Amniotic epithelial cell (primary cell): ENCODE data around the gene SNRNP27.

ENCODE experiments used
- DNase-seq: peaks from one replicate; pipeline ENCODE4 v3.0.0-alpha.2; 2010; ENCODE audit warnings: low read depth

Gene SNRNP27

DNA sequence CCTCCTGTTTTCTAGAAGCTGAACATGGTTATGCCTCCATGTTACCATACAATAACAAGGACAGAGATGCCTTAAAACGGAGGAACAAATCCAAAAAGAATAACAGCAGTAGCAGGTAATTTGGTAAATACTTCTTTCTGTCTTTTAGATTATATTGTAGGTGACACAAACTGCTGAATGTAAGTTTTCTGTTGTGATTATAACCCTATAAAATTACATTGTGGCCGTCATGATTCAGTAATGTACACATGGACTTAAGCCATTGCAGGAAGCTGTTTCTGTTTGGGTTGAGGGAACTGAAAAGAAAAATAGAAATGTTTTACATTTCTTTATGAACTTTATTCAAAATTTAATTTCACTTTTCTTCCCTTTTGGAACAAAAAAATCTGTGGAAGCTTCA, 22.4 kb downstream of the SNRNP27 start:
- DNase-seq = no peak

DNA sequence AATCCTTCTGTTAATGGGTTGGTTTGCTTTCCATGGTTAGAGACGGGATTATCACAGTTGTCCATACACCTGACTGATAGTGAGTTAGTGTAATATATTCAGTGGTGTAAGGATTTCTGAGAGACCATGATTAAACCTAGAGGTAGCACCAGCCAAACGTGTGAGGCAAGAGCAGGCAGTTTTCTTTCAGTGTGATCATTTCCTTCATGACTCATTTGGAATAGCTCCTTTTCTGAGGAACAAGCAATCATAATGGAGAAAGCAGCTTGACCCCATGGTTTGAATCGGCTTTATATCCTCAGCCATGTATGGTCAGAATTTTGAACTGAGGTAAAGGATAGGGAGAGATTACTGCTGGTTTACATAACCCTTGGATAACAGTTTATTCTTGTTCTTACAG, 24.1 kb downstream of the SNRNP27 start:
- peak; percentile 90 for DNase-seq

DNA sequence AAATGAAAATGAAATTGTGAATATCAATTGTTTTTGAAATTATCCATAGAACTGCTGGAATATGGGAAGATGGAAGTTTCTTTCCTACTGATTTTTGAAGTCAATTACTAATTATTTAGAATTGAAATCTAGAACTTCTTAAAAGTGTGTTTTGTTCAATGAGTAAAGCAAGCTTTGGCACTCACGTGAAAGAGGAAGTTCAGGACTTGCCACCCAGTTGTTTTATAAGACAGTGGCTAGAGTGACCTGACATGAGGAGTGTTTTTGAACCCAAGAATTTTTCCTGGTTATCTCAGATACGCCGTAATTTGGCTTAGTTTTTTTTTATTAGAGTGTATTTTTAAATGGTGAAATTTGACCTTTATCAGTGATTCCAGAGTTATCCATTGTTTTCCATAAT, 24.6 kb downstream of the SNRNP27 start:
- no peak for DNase-seq

DNA sequence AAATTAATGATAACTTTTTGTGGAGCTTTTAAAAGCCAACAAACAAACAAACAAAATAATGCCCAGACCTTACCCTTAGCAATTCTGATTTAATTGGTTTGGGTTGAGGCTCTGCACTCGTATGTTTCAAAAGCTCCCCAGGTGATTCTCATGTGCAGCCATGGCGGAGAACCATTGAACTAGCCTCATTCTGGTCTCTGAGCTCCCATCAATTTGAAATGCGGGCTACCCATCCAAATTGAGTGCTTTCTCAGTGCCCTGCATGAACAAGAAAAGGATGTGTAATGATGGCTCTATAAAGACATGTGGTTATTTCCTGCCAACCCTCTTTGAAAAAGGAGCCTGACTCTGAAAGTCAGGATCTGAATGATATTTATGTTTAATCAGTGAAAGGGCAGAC, 29.4 kb downstream of the SNRNP27 start:
- DNase-seq = no peak

DNA sequence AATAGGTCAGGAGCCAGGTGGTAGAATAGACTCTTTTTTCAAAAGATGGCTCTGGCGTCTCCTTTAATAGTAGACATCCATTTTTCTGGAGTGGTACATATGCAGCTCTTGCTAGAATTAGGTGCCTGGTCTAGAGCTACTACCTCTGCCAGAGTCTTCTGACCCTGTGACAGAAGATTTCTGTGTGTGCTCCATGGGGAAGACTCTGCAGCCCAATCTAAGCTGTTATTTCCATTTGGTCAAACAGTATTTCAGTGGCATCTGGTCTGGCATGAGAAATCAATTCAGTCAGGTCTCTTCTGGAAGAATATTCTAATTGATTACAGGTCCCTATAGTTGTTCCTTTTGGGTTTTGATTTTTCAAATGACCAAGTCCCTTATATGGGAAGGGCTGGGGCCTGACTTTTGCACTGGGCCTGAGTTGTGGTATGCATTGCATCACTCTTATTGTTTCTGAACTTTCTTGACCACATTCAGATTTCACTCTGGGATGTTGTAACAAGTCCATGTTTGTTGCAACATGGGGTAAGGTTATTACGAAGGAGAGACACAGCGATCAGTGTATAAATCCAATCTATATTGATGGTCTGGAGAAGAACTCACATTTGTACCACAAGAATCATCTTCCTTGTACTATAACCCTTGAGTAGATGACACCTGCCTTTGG, 33.2 kb downstream of the SNRNP27 start:
- peak; percentile 91 for DNase-seq

DNA sequence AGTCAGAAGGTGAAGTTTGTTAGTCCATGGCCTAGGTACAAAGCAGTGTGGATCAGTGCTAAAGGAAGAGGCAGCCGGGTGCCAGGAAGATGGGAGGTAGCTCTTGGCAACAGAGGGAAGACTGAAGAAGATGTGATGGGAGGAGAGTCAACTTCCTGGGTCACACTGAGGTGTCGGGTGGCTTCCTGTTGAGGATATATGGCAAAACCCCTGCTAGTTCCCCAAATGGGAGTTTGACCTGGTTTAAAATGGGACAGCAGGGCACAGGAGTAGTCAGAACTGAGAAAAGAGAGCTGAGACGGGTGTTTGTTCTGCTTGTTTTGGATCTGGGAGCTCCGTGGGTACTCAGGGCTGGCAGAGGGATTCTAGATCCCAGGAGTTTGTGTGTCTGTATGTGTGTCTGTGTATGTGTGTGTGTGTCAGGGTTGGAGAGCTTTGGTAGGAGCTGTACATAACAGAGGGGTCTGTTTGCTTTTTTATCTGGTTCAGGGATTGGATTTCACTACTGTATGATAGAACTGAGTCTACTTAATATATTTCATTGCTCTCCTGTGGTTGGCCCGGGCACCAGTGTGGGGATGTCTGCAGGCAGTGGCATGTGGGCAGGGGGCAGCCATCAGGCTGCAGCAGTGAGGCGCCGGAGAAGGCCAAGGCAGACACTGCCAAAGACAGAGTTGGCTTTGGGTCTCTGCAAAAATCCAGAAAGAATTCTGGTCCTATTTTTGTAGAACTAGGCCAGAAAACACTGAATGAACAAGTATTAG, 38.3 kb downstream of the SNRNP27 start:
- DNase-seq = no peak

DNA sequence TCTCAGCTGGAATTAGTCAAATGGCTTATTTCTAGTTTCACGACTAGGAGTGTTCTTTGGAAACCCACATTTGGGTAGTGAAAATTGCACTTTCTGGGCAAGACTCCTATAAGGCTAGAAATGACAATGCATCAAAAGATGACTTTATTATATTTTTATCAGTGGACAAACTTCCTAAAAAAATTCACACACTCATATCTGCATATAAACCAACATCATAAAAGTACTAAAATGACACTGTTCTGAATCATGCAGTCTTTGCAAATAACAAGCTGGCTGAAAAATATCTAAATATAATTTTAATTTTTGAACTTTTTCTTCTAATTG, 38.8 kb downstream of the SNRNP27 start:
- no peak for DNase-seq

DNA sequence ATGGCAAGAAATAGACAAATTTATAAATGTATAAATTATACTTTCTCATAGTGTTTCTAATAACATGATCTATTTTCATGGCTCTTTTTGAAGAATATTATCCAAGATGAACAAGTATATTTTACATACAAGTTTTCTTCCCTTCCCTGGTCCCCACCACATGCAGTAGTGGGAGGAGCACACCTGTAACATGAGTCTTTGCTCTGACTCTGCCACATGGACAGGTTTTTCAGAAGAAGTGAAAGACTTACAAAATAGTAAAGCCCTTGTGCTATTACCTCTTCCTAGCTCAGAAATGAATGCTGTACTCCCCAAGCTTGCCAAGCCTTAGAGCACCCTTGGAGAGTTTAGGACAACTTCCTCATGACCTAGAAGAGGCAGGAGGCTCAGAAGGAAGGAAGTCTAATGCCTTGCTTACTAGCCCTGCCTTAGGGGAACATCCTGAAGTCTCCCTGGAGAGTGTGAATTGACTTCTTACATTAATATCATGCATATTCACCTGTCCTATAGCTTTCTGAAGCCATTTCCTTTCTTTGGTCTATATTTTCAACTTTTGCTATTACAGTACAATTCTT, 39.6 kb downstream of the SNRNP27 start:
- no peak for DNase-seq

DNA sequence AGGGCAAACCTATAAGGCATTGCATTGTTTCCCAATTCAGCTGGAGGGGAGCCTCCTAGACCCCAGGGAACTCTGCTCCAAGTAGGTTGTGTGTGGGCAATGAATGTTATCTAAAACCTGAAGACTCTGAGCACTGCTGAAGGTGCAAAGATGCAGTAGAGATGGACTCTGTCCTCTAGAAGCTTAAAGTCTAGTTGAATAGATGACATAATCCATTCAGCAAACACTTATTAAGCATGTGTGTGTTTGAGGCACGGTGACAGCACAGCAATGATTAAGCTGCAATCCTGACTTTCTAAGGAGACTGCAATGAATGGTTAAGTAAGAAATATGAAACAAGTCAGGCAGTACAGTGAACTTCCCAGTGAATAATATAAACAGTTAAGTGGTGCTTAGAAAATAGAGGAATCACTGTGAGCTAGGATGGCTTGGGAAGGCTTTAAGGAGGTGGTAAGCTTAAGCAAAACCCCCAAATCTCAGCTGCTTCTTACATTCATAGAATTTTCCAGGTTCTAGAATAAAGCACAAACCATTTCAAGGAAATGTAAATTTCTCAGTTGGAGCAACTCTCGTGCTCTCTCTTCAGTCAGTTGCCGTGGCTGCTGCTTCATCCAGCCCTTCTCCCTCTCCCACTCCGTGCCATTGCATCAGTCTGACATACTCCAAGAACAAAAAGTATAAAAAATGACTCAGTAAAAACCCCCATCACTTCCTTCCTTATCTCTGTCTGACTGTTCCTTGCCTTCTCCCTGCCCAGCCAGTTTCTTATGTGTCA, 40.3 kb downstream of the SNRNP27 start:
- peak; percentile 96 for DNase-seq

DNA sequence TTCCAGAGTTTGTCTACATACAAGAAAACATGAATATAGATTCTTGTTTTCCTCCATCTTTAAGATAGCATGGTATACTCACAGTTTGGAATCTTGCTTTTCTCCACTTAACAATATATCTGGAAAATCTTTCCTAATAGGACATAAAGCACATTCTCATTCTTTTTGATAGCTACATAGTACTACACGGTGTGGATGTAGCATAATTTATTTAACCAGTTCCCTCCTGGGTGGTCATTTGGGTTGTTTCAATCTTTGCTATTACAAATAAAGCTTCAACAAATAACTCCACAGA, 40.8 kb downstream of the SNRNP27 start:
- DNase-seq = no peak

DNA sequence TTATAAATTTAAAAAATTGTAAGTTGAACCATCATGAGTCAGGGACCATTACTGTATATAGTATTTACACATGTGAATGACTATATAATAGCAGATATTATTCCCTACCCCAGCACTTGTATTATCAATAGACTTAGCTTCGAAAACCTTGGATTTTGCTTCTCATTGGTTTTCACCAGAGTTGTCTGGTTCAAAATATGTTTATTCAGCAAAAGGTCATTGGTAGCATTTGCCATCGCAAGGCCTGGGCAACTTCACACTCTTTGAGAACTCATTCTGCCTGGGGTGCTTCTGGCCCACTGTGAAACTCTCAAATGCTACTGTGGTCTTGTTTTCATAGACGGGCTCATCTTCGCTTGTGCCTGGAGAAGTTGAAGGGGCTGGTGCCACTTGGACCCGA, 41.3 kb downstream of the SNRNP27 start:
- DNase-seq = no peak

DNA sequence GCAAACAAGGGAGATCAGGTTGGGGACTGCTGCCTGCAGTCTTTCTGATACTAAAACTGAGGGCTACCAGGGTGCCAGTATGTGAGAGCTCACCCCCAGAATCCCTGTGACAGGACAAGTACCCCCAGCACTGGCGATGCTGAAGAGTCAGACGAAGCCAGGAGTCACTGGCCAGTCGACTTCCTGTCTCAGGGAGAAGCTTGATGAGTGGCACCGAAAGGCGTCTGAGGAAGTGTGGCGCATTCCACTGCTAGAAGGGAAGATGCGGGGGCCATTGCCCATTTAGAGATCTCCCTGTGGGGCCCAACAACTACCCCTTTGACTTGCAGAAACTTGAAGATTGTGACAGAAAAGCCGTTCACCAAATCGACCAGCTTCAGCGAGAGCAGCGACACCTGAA, 43.1 kb downstream of the SNRNP27 start:
- DNase-seq = no peak

DNA sequence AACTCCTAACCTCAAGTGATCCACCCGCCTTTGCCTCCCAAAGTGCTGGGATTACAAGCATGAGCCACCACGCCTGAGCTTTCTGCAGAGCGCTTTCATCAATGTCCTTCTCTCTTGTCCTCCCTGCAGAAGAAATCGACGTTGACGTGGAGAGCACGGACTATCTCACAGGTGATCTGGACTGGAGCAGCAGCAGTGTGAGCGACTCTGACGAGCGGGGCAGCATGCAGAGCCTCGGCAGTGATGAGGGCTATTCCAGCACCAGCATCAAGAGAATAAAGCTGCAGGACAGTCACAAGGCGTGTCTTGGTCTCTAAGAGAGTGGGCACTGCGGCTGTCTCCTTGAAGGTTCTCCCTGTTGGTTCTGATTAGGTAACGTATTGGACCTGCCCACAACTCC, 44.2 kb downstream of the SNRNP27 start:
- DNase-seq = no peak

DNA sequence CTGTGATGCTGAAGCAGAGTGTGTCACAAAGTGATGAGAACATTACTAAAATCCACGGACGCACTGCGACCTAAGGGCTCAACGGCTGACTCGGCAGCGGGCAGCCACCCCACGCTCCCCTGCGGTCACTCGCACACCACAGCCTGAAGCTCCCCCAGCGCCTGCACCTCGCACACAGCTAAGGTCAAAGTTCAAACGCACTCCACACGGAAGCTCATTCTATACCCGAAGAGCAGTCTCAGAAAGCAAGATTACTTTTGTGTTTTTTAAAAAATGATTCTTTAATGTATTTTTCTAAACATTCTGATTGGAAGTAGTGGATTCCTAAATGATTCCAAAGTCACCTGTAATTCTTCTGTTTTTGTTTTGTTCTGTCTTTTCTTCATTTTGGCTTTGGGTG, 46.0 kb downstream of the SNRNP27 start:
- DNase-seq = no peak

DNA sequence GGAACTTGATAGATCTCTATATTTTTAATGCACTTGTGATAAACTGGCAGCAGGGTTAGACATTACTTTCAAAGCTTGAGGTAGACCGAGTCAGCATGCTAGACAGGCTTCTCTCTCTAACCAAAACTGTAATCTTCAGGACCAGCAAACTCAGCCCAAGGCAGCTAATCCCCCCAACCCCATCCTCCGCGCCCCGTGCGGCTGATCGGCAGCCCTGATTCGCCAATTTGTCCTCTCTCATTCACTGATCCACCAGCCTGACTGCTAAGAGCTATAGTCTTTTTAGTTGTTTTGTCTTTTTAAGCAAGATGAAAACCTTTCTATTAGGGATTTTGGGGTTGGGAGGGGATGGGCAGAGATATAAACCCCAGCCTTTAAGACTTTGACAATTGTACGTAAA, 46.9 kb downstream of the SNRNP27 start:
- no peak for DNase-seq

DNA sequence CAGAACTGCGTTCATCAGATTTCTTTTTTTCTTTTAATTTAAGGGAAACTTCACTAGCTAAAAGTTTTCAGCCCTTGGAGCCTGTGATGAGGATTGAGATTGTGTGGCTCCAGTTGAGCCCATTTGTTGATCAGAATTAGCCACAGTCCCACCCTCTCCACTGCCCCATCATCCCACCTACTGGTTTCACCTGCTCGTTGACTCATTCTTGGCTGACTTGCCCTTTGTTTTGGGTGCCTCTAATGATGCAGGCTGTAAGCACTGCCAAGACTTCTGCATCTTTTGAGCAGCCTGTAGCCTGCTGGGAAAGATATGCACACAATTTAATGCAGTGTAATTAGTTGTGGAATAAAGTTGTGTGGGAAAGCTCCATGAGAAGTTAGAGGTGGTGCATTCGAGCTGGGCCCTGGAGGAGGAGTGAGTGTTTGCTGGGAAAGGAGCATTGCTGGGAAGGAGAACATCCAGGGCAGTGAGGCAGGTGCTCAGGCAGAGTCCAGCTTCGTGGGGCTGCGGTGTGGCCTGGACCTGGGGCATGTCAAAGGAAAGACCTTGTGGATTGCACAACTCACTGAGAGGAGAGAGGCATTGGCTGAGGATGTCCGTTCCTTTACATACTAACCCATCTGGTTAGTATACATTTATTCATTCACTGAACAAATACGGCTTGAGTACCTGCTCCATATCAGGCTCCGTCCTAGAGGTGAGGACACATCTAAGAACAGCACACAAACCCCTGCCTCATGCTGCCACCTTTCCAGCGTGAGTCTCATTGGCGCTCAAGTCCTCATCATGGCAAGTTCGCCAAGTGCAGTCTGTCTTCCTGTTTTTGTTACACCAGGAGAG, 49.5 kb downstream of the SNRNP27 start:
- DNase-seq = no peak

DNA sequence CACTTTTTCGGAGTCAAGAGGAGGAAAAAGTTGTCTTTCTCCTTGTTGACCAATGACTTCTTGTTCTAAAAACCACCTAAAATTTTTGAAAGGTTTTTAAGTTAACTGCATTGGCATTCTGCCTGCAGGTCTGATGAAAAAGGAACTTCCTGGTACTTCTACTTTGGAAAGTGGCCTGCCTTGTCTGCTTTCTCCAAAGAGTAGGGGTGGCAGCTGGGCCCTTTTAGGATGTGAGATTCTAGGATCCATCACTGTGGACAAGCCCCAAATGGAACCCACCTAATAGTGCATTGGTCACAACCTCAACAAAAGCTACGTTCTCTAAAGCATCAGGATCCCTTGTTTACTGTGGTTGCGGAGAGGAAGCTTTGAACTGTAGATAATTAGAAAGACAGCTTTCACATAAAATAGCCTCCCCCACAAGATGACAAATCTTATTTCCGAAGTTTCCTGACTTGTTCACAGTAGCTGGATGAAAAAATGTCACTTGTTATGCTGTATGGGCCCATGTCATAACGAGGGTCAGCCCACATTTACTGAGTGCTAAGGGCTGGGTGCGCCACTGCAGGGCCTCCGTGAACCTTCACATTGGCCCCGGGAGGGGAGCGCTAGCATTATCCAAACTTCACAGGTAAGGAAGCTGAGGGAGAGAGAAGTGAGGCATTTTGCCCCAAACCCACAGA, 50.2 kb downstream of the SNRNP27 start:
- DNase-seq = no peak

DNA sequence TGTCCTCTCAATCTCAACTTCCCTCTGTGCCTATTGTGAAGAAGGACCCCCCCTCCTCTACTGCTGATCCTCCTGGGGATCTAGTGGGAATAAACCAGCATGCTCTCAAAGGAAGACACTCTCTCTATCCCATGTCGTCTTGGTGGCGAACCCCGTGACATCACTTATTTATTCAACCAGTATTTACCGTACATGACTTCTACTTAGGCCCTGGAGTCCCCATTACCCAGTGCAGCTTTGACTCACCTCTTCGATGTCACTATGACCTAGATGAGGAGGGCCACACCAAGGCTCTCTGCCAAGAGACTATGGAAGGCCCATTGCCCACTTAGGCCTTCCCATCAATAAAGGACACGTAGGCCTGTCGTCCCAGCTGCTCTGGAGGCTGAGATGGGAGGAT, 51.0 kb downstream of the SNRNP27 start:
- DNase-seq = no peak

DNA sequence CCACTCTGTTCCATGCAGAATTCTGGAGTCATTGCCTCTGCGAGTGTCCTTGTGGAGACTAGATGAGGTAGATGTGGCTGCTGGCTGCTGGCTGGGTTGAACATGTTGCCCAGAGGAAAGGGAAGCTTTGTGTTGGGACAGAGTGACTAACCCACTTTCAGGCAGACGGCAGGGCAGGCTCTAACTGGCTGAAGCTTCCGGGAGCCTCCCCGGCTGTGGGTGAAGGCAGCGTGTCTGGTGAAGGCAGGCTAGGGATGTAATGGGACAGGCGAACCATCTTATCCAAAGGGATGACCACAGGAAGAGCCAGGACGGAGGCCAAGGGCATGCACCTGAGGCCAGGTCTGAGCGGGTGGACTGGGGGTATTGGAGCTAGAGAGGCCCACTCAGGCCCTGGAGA, 51.7 kb downstream of the SNRNP27 start:
- DNase-seq = no peak

DNA sequence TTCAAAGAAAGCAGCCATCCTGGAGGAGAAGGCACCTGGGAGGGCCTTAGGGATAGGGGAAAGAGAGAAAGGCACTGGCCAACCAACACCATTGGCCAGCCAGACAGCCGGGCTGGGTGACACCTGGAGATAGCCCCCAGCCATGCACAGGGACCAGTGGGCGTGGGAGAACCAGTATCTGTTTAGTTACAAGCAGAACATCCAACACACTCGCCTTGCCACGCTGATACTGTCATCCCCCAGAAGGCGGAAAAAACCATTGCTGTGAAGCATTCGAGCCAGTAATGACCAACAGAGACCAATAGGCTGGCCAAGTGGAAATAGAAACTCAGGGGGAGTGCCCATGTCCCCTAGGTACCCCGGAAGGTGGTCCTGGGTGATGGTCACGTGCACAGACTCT, 52.2 kb downstream of the SNRNP27 start:
- no peak for DNase-seq
